Stimulated activated CD4-positive, alpha-beta T cell treated with anti-CD3 and anti-CD28 coated beads, Interleukin-12 subunit alpha, Interleukin-12 subunit beta, amount 100 ng/mL, for 4 hours (primary cell): ENCODE data around the gene ESYT1.
"Not testable (repeated sequence)": the region's sequence is repeated elsewhere in the genome, so short reads cannot be mapped to it uniquely, and the experiment has no call there.

Experiments
- DNase-seq: peaks from one replicate; pipeline ENCODE4 v3.0.0-alpha.2; 2020

Gene ESYT1

GRCh38 chr12:56104815-56105608 is 23.1 kb upstream of the ESYT1 start:
- DNase-seq = peak; percentile 35

GRCh38 chr12:56105609-56105902 is 22.5 kb upstream of the ESYT1 start:
- DNase-seq = no peak

GRCh38 chr12:56107242-56107641 is 20.8 kb upstream of the ESYT1 start:
- no peak for DNase-seq

- DNase-seq = no peak
Observed at GRCh38 chr12:56110571-56110970, 17.5 kb upstream of the ESYT1 start.

- no peak for DNase-seq
Observed at GRCh38 chr12:56114084-56114483, 14.0 kb upstream of the ESYT1 start.

- DNase-seq = no peak
Observed at GRCh38 chr12:56115329-56115728, 12.7 kb upstream of the ESYT1 start.

- DNase-seq = peak; percentile 91
Observed at GRCh38 chr12:56116267-56117081, 11.6 kb upstream of the ESYT1 start, which contains the start of gene RPL41. Gene RPL41 (plus strand): TSS chr12:56116633.

- not testable (repeated sequence) for DNase-seq
Observed at GRCh38 chr12:56117082-56117706, 10.9 kb upstream of the ESYT1 start.

- peak; percentile 94 for DNase-seq
Observed at GRCh38 chr12:56117778-56118687, 10.0 kb upstream of the ESYT1 start, which contains the start of gene ZC3H10. Gene ZC3H10 (plus strand): TSS chr12:56118266. CDS start chr12:56120563, 2,297 bp downstream.

- DNase-seq = no peak
Observed at GRCh38 chr12:56118688-56119357, 9.2 kb upstream of the ESYT1 start.

- peak; percentile 47 for DNase-seq
Observed at GRCh38 chr12:56119361-56119796, 8.7 kb upstream of the ESYT1 start.

- DNase-seq = no peak
Observed at GRCh38 chr12:56120158-56120846, 7.8 kb upstream of the ESYT1 start.

GRCh38 chr12:56121204-56121870 is 6.7 kb upstream of the ESYT1 start:
- DNase-seq = no peak

- no peak for DNase-seq
Observed at GRCh38 chr12:56122637-56123036, 5.4 kb upstream of the ESYT1 start.

GRCh38 chr12:56124133-56124532 is 3.9 kb upstream of the ESYT1 start:
- no peak for DNase-seq

GRCh38 chr12:56126732-56127239 is 1.3 kb upstream of the ESYT1 start:
- no peak for DNase-seq

- DNase-seq = no peak
Observed at GRCh38 chr12:56127485-56127887, 581 bp upstream of the ESYT1 start.

GRCh38 chr12:56128670-56129205 is 671 bp downstream of the ESYT1 start:
- DNase-seq = no peak

- DNase-seq = peak; percentile 56
Observed at GRCh38 chr12:56129206-56129941, 1.3 kb downstream of the ESYT1 start.
